CD4-positive, alpha-beta T cell treated with Interleukin-4 for 4 hours (primary cell): ENCODE data around the gene RFX2.
A peak's percentile ranks its signal among the peaks of the same experiment; 100 is the strongest.

Experiments
- DNase-seq: peaks from one replicate; pipeline ENCODE4 v3.0.0-alpha.2; 2020

The RFX2 gene

GRCh38 chr19:5950741-5951140 lies 159.6 kb downstream of the RFX2 start:
- DNase-seq, result peak; percentile 9

GRCh38 chr19:5949792-5950305 lies 160.5 kb downstream of the RFX2 start:
- DNase-seq, result peak; percentile 55

GRCh38 chr19:5948752-5949564 lies 161.3 kb downstream of the RFX2 start:
- DNase-seq, result peak; percentile 21

- DNase-seq, result no peak
Measured at GRCh38 chr19:5947435-5947834, 162.9 kb downstream of the RFX2 start.

- DNase-seq, result no peak
Measured at GRCh38 chr19:5943623-5944022, 166.7 kb downstream of the RFX2 start.
